GM11168 (cell line): ENCODE measurements around the gene ZNF423.
"Not testable (repeated sequence)": the region's sequence is repeated elsewhere in the genome, so short reads cannot be mapped to it uniquely, and the experiment has no call there.

ENCODE experiments used
- in situ Hi-C: fragments of 300-500 bp; cut with MboI; formaldehyde crosslinking; loops from one replicate; pipeline ENCODE4 v1.12.0; 2022; ENCODE audit warnings: low sequenced_read_pairs; ENCODE audit not compliant: unreplicated experiment

The ZNF423 gene

DNA sequence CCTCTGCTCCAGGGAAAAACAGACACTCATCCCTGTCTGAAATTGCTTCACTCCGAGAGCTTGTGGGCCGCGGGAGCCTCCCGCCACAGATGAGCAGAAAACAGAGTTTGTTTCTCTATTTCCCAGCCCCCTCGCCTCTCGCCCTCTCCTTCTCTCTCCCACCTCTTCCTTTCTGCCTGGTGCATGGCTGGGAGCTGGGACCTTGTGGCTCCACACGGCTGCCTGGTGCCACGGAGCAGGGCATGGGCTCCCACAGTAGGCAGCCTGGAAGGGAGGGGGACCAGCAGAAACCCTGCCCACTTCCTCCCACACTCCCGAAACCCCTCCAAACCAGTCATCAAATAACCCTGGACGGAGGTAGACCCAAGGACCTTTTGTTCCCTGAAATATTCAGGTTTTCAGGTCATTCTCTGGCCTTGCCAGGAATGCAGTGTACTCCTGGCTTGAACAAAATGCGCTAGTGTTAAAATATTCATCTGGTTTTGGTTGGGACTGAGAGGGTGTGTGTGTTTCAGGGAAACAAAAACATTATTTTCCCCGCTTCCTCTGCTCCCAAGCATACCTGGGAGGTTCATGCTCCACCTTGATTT is 277.4 kb downstream of the ZNF423 start:
- in situ Hi-C loops = no loop called here

DNA sequence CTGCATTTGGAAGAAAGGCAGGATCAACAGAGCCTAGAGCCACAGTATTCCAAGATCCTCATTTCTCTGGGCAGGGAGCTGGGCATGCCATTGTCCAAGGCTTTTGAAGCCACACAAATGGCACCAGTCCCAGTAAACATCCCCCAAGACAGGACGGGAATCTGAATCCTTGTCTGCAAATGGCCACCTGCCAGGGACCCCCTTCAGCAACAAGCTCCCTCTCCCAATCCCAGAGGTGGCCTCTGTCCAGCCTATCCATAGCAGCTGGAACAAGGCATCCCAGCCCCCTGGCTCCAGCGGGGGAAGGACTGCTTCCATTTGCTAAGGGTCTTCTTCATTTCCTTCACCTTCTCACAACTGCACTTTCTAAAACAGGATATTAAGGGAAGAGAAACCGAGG is 277.9 kb downstream of the ZNF423 start:
- in situ Hi-C loops = no loop called here

DNA sequence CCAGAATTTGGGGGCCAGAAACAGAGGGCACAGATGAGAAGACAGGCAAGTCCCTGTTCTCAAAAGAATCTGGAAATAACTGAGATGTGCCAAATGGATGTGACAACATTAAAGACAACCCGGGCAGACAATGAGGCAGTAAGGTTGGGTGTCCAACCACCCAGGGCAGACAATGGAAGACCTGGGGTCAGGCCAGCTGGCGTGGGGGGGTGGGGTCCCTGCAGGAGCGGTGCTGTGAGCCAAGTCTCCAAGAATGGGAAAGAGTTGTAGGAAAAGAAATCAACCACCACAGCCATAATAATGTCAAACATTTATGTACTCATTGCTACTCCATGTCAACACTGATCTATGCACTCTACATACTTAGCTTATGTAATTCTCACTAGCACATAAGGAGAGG is 279.0 kb downstream of the ZNF423 start:
- in situ Hi-C loops = no loop called here

DNA sequence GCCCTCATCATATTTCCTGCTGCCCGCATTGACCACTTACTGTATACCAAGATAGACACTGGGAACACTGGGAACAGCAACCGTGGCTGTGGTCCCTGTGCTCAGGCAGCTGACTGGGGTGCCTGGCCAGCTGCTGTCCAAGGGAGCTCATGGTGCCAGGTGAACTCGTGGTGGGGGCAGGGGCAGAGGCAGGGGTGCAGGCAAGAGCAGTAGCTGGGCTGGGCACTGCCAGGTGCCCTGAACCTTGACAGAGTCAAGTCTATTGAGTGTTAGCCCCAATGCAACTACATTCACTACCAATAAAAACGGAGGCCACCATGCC is 279.8 kb downstream of the ZNF423 start:
- in situ Hi-C loops = no loop called here

DNA sequence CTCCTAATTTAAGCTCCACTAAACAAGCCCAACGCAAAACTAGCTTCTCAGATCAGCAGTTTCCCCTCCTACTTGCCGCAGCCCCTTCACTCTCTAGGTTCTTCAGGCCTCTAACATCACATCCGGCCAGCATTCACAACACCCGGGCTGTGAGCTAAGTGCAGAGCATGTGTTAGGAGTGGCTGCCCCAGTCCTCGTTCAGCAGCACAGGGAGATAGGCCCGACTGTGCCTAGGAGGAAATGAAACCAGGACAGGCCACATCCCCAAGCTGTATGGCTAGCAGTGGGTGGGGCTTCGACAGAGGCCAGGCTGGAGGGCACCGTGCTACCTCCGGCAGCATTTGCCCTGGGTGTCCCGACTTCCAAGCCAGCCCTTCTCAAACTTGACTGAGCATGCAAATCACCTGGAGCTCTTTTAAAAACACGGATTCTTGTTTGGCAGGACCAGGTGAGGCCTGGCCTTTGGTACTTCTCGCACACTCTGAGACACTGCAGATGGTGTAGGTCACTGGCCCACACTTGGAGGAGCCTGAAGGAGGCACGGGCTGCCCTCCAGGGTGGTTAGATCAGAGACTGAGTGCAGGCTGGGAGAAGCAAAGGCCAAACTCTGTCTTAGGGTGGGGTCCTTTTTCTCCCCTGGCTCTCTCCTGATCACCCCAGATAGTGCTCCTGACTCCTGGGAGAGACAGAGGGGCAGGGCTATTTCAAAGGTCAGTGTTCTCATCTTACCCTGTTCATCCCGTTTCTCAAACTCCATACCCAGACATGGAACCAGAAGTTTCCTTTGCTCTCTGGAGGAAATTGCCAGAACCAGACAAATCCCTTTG is 280.4 kb downstream of the ZNF423 start:
- in situ Hi-C loops = no loop called here

DNA sequence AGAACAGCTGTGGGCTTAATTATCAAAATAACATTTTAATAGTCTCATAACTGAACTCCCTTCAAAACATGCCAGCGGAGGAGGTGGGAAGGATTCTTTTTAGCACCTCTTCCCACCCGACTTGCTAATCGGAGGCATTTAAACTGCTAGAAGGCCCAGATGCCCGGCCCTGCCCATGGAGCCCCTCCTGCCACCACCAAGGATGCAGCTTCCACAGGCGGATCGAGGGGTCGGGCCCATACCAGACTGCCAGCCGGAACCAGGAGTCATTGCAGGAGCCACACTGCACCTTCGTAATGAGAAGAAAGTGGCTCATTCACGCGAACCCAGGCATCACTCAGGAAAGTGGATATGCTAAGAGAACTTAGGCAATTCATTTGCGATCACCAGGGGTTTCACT is 281.1 kb downstream of the ZNF423 start:
- in situ Hi-C loops = no loop called here

DNA sequence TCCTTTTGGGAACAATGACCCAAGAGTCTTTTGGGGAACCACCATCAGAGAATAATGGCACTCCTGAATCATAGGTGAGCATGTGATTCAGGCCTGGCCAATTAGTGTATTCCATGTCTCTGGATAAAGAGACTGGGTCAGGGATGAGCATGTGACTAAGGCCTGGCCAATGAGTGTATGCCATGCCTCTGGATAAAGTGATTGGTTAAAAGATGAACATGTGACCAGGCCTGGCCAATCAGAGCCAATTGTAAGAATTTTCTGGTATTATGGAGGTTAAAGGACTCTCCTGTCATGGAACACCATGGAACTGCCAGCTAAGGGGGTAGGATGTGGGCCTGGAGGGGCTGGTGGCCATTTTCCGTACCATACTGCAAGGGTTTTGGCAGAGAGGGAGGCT is 288.0 kb downstream of the ZNF423 start:
- in situ Hi-C loops = no loop called here

DNA sequence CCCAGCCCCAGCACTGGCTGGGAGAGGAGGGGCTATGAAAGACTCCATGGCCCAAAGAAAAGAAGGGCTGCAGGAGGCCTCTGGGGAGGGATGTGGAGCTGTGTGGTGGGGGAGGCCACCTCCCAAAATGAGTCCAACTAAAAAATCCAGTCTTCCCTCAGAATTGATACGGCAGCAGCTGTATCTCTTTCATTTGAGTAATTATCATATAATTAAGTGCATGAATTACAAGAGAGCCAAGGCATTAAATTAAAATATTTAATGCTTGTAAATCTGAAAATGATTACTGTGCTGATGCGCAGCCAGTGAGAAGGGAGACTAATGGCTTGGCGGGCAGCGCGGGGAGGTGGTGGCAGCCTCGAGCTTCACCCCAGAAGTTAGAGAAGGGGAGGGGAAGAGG is 289.5 kb downstream of the ZNF423 start:
- in situ Hi-C loops = no loop called here

DNA sequence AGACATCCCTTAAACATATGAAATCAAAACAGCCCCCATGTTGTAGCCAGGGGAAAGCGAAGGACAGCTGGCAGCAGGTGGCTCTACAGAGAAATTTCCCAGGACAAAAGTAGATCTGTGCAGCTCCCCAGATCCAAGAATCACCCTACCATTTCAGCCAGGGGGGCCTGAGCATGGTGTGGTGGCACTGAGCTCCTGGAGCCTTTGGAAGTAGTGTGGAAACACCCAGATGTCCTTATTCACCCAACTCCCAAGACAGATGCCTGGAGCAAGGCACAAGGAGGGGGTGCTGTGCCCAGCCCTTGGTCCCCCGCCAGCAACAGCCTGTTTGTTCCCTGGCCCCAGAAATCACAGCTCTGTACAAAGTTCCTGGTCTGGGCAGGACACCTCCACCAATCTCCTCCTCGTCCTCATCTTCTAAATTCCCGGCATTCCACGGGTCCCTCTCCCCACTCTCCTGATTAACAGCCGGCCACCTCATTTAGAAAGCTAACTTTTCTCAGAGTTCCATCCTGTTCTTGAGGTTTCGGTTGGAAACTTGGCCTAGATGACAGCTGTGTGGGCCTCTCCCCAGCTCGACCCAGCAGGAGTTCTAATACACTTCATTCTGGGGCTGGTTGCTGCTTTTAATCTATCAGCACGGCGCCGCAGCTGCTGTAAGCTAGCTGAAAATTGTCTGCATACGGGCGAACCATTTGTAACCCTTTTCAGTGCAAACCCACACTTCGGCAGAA is 291.2 kb downstream of the ZNF423 start:
- in situ Hi-C loops = no loop called here

DNA sequence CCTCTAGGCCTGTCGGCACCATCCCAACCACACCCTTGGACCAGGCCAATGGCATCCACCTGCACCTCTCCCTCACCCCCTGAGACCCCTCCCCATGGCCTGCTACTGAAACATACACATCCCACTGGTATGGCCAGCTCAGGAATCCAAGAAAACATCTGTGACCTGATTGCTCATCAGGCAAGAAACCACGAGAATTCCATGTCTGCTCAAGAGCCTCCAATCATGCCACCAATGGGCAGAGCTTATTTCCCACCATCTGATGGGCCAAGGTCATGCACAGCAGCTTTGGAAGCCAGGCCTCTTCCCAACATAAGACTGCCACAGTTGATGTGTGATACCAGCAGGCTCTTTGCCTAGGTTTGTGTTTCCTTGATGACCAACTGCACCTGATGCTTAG is 292.2 kb downstream of the ZNF423 start:
- in situ Hi-C loops = no loop called here

DNA sequence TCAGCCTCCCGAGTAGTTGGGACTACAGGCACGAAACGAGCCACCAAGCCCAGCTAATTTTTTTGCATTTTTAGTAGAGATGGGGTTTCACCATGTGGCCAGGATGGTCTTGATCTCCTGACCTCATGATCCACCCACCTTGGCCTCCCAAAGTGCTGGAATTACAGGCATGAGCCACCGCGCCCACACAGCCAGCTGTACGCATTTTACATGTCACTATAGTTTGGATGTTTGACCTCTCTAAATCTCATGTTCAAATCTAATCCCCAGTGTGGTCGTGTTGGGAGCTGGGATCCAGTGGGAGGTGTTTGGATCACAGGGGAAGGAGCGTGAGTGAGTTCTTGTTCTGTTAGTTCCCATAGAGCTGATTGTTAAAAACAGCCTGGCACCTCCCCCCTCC is 293.0 kb downstream of the ZNF423 start:
- in situ Hi-C loops = not testable (repeated sequence)

DNA sequence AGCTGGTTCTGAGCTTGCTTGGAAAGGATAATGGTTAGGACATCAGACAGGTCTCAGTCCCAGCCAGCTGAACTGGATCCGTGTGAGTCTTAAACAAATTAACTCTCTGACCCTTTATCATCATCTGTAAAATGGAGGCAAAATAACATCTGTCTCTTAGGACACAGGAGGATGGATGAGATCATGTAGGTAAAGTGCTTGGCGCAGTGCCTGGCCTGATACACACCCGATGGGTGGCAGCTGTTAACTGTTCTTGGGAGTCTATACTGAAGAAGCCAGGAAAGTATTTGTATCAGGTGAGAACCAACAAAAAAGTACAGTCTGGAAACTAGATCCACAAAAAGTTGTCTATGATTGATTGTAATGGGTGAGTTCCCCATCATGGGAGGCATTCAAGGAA is 293.7 kb downstream of the ZNF423 start:
- in situ Hi-C loops = no loop called here

DNA sequence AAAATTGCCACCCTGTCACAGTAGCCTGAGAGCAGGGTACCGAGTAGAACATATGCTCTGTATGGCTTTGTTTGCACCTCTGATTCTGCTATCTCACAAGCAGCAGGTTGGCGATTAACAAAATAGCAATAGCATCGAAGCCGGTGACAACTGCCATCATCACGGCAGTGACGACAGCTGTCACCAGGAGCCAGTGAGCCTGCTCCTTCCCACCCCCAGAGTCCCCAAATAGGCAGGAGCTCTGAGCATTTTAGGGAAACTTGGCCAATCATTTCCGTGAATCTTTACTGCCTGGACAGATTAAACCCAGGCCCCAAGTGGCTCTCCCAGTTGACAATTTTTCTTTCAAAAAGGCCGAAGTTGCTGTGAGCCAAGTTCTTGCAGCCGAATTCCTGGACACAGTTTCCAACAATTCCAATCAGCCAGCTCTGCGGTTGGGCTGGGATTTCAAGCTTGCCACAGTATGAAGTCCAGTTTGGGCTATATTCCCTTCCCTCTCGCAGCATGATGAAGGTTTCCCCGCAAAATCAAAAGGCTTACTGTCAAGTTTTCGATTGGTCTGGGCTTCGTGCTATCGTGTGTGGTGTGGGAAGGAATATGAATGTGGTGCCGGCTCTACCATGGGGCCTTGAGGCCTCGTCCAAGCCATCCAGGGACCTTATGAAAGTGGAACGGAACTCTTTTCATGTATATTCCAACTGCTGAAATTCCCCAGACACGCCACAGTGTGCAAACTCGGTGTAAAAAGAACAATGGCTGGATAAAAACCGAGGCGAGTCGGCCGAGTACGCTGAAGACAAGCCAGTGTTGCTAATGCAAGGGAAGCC is 295.7 kb downstream of the ZNF423 start:
- in situ Hi-C loops = no loop called here

DNA sequence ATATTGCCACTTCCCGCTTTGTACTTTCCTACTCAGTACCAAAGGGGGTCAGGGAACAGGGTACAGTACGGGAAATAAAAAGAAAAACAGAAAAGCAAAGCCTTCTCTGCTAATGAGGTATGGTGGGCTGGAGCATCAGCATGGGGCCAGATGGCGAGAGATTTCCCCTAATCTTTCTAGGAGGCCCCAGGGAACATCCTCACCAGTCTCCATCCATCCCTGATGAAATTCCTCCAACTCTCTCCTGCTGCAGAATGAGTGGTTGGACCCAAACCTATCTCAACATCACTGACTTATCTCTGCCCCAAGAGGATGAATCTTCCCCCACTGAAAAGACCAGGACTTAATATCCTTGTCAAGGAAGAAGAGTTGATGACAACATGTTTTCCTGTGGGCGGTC is 296.7 kb downstream of the ZNF423 start:
- in situ Hi-C loops = no loop called here

DNA sequence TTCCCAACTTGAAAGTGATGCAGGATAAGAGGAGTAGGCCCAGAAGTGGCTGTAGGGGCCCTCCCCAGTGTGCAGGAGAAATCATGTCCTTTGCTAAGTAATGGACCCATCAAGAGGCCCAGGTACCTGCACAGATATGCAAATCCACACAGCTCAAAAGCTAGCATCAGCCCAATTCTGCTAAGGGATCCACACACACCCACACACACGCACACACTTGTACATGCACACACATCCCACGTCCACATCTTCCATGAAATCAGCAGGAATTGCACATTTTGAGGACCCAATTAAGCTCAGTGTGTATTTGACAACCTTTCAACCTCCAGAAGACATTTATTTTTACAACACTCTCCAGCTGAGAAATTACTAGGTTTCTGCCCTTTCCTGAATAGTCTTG is 297.5 kb downstream of the ZNF423 start:
- in situ Hi-C loops = no loop called here

DNA sequence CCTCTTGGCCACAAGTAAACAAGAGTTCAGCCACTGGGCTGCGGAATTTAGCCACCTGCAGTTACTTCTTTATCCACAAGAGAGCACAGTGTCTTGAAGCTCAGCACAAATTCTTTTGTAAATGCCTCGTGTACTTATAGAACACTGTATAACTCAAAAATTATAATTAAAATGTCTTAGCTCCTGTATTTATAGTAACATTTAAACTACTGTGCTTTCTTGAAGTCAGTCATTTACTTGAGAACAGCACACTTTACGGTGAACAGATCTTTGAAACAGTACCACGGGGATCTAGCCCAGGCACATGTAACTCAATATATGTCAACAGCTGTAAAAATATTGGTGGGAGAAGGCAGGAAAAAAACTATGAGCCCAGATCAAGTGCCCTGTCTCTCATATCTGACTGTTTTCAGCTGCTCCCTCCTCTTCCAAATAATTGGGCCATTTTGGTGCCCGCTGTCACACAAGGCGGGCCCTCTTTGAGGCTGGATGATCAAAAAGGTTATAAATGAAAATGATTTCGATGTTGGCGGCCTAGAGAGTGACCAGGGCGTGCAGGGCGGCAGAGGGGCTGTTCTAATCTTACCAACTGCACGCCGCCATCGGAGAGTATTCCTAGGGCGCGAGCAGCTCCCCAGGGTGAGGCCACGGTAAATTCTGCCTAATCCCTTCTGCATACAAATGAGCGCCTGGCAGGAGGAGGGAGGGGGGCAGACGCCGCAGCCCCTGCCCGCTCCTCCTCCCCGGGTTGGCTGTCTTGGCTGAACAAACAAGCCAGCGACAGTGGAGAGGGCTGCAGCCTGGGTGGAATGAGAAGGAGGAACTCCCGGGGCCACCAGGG is 299.1 kb downstream of the ZNF423 start:
- in situ Hi-C loops = no loop called here

DNA sequence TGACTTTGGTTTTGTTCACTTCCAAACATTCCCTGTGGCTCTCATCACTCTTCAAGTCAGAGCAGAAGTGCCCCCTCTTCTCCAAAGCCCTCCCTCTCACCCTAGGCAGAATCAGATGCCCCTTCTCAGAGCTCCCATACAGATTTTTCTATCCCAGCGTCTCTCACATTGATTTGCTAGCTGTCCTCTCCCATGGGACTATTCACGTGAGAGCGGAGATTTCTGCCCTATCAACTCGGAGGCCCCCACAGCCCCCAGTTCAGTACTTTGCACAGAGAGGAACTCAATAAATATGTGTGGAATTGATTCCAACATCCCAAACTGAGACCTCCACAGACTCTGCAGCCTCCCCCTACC is 299.7 kb downstream of the ZNF423 start:
- in situ Hi-C loops = no loop called here

DNA sequence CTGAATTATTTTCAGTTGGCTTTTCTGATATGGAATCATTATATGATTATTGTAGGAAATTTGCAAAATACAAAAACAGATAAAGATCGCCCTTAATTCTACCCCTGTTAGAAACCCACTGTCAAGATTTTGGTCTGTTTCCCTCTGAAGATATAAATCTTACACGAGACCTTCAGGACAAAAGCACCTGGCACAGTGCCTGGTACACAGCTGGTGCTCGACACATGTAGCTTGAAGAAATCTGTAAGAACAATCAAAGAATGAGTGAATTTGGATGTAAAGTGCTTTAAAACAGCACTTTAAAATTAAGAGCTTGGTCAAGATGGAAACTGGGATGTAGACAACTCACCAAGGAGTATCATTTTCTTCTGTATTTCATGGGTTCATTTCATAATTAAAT is 301.2 kb downstream of the ZNF423 start:
- in situ Hi-C loops = no loop called here

DNA sequence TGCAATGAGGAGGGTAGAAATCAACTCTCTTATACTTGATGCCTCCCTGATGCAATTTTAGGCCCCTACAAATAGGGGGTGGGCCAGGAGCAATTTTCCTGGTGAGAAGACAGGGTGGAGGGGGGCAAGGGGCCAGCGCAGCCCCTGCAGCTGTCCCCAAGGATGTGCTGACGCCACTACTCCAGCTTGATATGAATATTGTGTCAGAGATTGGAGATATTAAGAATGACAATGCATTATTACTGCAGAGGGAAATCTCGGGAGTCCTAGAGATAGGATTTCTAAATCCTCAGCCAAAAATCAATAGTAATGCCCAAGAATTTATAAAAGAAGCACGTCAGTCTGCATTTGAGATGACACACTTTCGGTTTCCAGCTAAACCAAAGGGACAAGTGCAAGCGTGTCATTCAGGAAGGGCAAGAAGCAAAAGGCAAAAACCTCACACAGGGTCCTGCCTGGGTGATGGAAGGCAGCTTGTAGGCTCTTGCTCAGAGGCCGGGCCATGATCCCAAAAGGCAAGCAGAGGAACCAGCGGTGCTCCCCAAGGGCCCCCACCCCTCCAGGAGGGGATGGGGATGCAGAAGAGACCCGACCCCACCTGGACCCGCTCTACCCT is 303.5 kb downstream of the ZNF423 start:
- in situ Hi-C loops = no loop called here

DNA sequence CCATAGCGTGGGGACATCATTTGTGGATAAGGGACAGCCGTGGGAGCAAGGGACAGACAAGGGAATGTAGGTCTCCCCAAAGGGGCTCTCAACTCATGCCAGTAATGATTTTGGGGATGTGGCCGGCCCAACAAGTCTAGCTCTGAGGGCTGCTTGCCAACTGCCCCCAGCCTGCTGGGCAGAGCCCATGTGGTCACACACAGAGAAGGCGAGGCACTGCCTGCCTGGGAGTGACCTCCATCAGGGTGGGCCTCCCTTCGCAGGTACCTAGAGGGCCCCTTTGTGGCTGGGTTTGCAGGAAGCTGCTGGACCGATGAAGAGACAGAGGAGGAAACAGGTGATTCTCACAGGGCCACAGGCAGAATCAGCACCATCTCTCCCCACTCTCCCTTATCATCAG is 305.2 kb downstream of the ZNF423 start:
- in situ Hi-C loops = no loop called here
